Measurements from ENCODE around the gene ARHGEF33. TPM values are rescaled to one million over a fixed set of nuclear protein-coding genes. Genes with fewer than 3 reads are reported as not detected.

The ARHGEF33 gene
- total and polyA plus RNA-seq, 2 of the 13 experiments (the other 11 are each of a cell fraction or from before 2014, with no cell fraction given), result 0.04 TPM; not detected in 1

DNA sequence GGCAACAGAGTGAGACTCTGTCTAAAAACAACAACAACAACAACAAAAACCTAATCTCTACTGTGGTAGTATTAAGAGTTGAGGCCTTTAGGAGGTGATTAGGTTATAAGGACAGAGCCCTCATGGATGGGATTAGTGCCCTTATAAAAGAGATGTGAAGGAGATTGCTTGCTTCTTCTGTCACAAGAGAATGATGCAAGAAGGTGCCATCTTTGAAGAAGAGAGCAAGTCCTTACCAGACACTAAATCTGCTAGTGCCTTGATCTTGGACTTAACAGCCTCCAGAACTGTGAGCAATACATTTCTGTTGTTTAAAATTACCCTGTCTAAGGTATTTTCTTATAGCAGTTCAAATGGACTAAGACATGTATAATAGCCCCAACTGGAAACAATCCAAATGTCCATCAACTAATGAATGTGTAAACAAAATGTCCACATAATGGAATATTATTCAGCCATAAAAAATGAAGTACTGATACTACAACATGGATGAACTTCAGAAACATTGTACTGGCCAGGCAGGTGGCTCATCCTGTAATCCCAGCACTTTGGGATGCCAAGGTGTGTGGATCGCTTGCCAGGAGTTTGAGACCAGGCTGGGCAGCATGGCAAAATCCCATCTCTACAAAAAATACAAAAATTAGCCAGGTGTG, 1.6 kb upstream of the ARHGEF33 start (continued):
- TF ChIP-seq HOXD1 (CRISPR knock-in tag; IDR thresholded peaks at IDR 0.05), result no peak
- TF ChIP-seq CC2D1A (CRISPR knock-in tag; IDR thresholded peaks at IDR 0.05), result no peak
- no peak for TF ChIP-seq SRSF9 (IDR thresholded peaks at IDR 0.05; ENCODE audit: borderline replicate concordance, insufficient read depth, low read depth, low read length, poor library complexity, severe bottlenecking)
- TF ChIP-seq, protein P1, sequence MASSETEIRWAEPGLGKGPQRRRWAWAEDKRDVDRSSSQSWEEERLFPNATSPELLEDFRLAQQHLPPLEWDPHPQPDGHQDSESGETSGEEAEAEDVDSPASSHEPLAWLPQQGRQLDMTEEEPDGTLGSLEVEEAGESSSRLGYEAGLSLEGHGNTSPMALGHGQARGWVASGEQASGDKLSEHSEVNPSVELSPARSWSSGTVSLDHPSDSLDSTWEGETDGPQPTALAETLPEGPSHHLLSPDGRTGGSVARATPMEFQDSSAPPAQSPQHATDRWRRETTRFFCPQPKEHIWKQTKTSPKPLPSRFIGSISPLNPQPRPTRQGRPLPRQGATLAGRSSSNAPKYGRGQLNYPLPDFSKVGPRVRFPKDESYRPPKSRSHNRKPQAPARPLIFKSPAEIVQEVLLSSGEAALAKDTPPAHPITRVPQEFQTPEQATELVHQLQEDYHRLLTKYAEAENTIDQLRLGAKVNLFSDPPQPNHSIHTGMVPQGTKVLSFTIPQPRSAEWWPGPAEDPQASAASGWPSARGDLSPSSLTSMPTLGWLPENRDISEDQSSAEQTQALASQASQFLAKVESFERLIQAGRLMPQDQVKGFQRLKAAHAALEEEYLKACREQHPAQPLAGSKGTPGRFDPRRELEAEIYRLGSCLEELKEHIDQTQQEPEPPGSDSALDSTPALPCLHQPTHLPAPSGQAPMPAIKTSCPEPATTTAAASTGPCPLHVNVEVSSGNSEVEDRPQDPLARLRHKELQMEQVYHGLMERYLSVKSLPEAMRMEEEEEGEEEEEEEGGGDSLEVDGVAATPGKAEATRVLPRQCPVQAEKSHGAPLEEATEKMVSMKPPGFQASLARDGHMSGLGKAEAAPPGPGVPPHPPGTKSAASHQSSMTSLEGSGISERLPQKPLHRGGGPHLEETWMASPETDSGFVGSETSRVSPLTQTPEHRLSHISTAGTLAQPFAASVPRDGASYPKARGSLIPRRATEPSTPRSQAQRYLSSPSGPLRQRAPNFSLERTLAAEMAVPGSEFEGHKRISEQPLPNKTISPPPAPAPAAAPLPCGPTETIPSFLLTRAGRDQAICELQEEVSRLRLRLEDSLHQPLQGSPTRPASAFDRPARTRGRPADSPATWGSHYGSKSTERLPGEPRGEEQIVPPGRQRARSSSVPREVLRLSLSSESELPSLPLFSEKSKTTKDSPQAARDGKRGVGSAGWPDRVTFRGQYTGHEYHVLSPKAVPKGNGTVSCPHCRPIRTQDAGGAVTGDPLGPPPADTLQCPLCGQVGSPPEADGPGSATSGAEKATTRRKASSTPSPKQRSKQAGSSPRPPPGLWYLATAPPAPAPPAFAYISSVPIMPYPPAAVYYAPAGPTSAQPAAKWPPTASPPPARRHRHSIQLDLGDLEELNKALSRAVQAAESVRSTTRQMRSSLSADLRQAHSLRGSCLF (CRISPR knock-in tag; IDR thresholded peaks at IDR 0.05; ENCODE audit: borderline replicate concordance), result no peak
- TF ChIP-seq ZNF136 (CRISPR knock-in tag; IDR thresholded peaks at IDR 0.05; ENCODE audit: low read depth), result no peak
- TF ChIP-seq, protein P2, sequence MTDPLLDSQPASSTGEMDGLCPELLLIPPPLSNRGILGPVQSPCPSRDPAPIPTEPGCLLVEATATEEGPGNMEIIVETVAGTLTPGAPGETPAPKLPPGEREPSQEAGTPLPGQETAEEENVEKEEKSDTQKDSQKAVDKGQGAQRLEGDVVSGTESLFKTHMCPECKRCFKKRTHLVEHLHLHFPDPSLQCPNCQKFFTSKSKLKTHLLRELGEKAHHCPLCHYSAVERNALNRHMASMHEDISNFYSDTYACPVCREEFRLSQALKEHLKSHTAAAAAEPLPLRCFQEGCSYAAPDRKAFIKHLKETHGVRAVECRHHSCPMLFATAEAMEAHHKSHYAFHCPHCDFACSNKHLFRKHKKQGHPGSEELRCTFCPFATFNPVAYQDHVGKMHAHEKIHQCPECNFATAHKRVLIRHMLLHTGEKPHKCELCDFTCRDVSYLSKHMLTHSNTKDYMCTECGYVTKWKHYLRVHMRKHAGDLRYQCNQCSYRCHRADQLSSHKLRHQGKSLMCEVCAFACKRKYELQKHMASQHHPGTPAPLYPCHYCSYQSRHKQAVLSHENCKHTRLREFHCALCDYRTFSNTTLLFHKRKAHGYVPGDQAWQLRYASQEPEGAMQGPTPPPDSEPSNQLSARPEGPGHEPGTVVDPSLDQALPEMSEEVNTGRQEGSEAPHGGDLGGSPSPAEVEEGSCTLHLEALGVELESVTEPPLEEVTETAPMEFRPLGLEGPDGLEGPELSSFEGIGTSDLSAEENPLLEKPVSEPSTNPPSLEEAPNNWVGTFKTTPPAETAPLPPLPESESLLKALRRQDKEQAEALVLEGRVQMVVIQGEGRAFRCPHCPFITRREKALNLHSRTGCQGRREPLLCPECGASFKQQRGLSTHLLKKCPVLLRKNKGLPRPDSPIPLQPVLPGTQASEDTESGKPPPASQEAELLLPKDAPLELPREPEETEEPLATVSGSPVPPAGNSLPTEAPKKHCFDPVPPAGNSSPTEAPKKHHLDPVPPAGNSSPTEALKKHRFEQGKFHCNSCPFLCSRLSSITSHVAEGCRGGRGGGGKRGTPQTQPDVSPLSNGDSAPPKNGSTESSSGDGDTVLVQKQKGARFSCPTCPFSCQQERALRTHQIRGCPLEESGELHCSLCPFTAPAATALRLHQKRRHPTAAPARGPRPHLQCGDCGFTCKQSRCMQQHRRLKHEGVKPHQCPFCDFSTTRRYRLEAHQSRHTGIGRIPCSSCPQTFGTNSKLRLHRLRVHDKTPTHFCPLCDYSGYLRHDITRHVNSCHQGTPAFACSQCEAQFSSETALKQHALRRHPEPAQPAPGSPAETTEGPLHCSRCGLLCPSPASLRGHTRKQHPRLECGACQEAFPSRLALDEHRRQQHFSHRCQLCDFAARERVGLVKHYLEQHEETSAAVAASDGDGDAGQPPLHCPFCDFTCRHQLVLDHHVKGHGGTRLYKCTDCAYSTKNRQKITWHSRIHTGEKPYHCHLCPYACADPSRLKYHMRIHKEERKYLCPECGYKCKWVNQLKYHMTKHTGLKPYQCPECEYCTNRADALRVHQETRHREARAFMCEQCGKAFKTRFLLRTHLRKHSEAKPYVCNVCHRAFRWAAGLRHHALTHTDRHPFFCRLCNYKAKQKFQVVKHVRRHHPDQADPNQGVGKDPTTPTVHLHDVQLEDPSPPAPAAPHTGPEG (CRISPR knock-in tag; IDR thresholded peaks at IDR 0.05), result no peak
- TF ChIP-seq KAT2B (IDR thresholded peaks at IDR 0.05; ENCODE audit: borderline replicate concordance, low read depth, low read length), result no peak
- no peak for TF ChIP-seq JUND (CRISPR knock-in tag; IDR thresholded peaks at IDR 0.05)
